HEK293 (cell line): ENCODE measurements around the gene NAP1L4.

Source experiments
- KLF9 ChIP-seq: fragments of 450-650 bp; formaldehyde crosslinking; IDR thresholded peaks from 2 replicates; pipeline ENCODE4 v1.5.1; 2016; ENCODE audit warnings: missing biosample characterization, missing genetic modification characterization, low read depth
- MZF1 ChIP-seq: fragments of 450-650 bp; formaldehyde crosslinking; IDR thresholded peaks from 2 replicates; pipeline ENCODE4 v1.5.1; 2017; ENCODE audit warnings: missing biosample characterization, missing genetic modification characterization, borderline replicate concordance
- REPIN1 ChIP-seq: fragments of 450-650 bp; formaldehyde crosslinking; IDR thresholded peaks from 2 replicates; pipeline ENCODE4 v1.5.1; 2017; ENCODE audit warnings: missing biosample characterization, missing genetic modification characterization, low read depth
- REST ChIP-seq: fragments of 450-650 bp; formaldehyde crosslinking; IDR thresholded peaks from 2 replicates; pipeline ENCODE4 v1.5.1; 2016; ENCODE audit warnings: missing biosample characterization, missing genetic modification characterization
- ZNF302 ChIP-seq: fragments of 450-650 bp; formaldehyde crosslinking; IDR thresholded peaks from 2 replicates; pipeline ENCODE4 v1.5.1; 2016; ENCODE audit warnings: missing biosample characterization, missing genetic modification characterization, low read depth
- ZNF37A ChIP-seq: fragments of 450-650 bp; IDR thresholded peaks from 2 replicates; pipeline ENCODE4 v1.5.1; 2018; ENCODE audit warnings: missing biosample characterization, missing genetic modification characterization
- ZNF670 ChIP-seq: fragments of 450-650 bp; formaldehyde crosslinking; IDR thresholded peaks from 2 replicates; pipeline ENCODE4 v1.5.1; 2016; ENCODE audit warnings: missing biosample characterization, missing genetic modification characterization, low read depth
- ZNF701 ChIP-seq: fragments of 450-650 bp; formaldehyde crosslinking; IDR thresholded peaks from 2 replicates; pipeline ENCODE4 v1.5.1; 2016; ENCODE audit warnings: missing biosample characterization, missing genetic modification characterization
- ZNF837 ChIP-seq: fragments of 450-650 bp; formaldehyde crosslinking; IDR thresholded peaks from 2 replicates; pipeline ENCODE4 v1.5.1; 2016; ENCODE audit warnings: missing biosample characterization, missing genetic modification characterization
- TF ChIP-seq, protein P1 (sequence below): fragments of 450-650 bp; formaldehyde crosslinking; IDR thresholded peaks from 2 replicates; pipeline ENCODE4 v1.5.1; 2016; ENCODE audit warnings: missing biosample characterization, missing genetic modification characterization
- TF ChIP-seq, protein P2 (sequence below): fragments of 450-650 bp; formaldehyde crosslinking; IDR thresholded peaks from 2 replicates; pipeline ENCODE4 v1.5.1; 2016; ENCODE audit warnings: missing biosample characterization, missing genetic modification characterization, low read depth

DNA sequence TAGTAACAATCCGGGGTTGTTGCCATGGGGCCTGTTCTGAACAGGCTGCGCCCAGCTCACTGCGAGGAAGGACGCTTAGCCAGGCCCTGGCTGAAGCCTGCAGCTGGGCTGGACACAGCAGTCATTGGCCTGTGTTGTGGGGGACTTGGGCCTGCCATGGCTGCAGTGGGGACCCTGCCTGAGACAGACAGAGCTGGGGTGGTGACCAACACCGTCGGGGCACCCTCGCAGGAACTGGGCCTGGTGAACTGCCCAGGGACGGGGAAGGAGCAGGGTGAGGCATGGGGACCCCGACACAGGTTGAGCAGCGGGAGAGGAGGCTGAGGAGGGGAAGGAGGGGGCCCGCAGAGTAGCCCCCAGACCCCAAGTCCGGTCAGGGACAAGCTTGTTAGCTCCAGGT is 71.8 kb downstream of the NAP1L4 start:
- TF ChIP-seq, protein P1, sequence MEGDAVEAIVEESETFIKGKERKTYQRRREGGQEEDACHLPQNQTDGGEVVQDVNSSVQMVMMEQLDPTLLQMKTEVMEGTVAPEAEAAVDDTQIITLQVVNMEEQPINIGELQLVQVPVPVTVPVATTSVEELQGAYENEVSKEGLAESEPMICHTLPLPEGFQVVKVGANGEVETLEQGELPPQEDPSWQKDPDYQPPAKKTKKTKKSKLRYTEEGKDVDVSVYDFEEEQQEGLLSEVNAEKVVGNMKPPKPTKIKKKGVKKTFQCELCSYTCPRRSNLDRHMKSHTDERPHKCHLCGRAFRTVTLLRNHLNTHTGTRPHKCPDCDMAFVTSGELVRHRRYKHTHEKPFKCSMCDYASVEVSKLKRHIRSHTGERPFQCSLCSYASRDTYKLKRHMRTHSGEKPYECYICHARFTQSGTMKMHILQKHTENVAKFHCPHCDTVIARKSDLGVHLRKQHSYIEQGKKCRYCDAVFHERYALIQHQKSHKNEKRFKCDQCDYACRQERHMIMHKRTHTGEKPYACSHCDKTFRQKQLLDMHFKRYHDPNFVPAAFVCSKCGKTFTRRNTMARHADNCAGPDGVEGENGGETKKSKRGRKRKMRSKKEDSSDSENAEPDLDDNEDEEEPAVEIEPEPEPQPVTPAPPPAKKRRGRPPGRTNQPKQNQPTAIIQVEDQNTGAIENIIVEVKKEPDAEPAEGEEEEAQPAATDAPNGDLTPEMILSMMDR (tag by site-specific recombination): no peak
- TF ChIP-seq KLF9 (tag by site-specific recombination) (no peak), ZNF37A (no peak), ZNF701 (no peak), ZNF302 (no peak), MZF1 (no peak), REPIN1 (tag by site-specific recombination) (no peak), ZNF670 (tag by site-specific recombination) (no peak), REST (tag by site-specific recombination) (no peak), ZNF837 (tag by site-specific recombination) (no peak)
- TF ChIP-seq, protein P2, sequence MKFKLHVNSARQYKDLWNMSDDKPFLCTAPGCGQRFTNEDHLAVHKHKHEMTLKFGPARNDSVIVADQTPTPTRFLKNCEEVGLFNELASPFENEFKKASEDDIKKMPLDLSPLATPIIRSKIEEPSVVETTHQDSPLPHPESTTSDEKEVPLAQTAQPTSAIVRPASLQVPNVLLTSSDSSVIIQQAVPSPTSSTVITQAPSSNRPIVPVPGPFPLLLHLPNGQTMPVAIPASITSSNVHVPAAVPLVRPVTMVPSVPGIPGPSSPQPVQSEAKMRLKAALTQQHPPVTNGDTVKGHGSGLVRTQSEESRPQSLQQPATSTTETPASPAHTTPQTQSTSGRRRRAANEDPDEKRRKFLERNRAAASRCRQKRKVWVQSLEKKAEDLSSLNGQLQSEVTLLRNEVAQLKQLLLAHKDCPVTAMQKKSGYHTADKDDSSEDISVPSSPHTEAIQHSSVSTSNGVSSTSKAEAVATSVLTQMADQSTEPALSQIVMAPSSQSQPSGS (tag by site-specific recombination): no peak
